ENCODE data around the gene PTOV1. TPM values are rescaled to one million over a fixed set of nuclear protein-coding genes. Genes with fewer than 3 reads are reported as not detected.

PTOV1 gene
- total and polyA plus RNA-seq, 10 of the 15 experiments (the other 5 are each of a cell fraction or from before 2014, with no cell fraction given) = 3.2 to 83.5 (median 22.3) TPM

DNA sequence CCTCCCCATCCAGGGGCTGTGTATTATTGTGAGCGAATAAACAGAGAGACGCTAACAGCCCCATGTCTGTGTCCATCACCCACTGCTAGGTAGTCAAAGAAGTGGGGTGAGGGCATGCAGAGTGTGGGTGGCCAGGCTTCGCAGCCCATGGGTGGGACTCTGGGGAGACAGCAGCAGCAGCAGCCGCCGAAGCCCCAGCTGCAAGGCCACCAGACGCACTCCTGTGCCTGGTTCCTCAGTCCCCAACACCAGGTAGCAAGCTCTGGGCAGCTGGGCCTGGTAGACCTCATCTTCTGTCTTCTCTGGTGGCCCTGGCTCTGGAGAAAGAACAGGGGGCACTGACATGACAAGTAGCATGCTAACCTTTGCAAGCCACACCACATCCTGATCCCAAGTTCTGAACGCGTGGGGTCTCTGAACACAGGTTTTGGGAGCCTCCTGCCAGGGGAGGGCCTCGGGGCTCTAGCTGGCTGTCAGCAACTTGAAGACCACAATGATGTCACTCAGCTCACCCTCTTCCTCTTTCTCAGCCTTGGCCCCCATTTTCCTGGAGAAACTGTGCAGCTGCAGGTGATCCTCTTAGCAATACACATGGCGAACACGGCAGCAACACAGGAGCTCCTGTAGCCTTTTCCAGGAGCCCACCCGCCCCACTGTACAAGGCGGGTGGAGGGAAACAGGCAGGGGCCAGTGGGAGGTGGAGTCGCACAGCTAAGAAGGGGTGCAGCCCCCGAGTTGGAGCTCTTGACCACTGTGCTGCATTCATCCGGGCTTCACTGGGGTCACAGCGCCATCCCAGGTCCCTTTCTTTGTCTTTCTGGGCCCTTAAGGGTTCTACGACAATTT is 43.7 kb upstream of the PTOV1 start (continued):
- TF ChIP-seq, protein P1, sequence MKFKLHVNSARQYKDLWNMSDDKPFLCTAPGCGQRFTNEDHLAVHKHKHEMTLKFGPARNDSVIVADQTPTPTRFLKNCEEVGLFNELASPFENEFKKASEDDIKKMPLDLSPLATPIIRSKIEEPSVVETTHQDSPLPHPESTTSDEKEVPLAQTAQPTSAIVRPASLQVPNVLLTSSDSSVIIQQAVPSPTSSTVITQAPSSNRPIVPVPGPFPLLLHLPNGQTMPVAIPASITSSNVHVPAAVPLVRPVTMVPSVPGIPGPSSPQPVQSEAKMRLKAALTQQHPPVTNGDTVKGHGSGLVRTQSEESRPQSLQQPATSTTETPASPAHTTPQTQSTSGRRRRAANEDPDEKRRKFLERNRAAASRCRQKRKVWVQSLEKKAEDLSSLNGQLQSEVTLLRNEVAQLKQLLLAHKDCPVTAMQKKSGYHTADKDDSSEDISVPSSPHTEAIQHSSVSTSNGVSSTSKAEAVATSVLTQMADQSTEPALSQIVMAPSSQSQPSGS (IDR thresholded peaks at IDR 0.05; ENCODE audit: low read length) = no peak
- TF ChIP-seq, protein P2, sequence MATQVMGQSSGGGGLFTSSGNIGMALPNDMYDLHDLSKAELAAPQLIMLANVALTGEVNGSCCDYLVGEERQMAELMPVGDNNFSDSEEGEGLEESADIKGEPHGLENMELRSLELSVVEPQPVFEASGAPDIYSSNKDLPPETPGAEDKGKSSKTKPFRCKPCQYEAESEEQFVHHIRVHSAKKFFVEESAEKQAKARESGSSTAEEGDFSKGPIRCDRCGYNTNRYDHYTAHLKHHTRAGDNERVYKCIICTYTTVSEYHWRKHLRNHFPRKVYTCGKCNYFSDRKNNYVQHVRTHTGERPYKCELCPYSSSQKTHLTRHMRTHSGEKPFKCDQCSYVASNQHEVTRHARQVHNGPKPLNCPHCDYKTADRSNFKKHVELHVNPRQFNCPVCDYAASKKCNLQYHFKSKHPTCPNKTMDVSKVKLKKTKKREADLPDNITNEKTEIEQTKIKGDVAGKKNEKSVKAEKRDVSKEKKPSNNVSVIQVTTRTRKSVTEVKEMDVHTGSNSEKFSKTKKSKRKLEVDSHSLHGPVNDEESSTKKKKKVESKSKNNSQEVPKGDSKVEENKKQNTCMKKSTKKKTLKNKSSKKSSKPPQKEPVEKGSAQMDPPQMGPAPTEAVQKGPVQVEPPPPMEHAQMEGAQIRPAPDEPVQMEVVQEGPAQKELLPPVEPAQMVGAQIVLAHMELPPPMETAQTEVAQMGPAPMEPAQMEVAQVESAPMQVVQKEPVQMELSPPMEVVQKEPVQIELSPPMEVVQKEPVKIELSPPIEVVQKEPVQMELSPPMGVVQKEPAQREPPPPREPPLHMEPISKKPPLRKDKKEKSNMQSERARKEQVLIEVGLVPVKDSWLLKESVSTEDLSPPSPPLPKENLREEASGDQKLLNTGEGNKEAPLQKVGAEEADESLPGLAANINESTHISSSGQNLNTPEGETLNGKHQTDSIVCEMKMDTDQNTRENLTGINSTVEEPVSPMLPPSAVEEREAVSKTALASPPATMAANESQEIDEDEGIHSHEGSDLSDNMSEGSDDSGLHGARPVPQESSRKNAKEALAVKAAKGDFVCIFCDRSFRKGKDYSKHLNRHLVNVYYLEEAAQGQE (IDR thresholded peaks at IDR 0.05; ENCODE audit: low read depth, low read length) = no peak
- peak; percentile 37; the same call in 1 of the 2 replicates for TF ChIP-seq RUNX3 (IDR thresholded peaks at IDR 0.05; ENCODE audit: low read length)
- TF ChIP-seq, protein P3, sequence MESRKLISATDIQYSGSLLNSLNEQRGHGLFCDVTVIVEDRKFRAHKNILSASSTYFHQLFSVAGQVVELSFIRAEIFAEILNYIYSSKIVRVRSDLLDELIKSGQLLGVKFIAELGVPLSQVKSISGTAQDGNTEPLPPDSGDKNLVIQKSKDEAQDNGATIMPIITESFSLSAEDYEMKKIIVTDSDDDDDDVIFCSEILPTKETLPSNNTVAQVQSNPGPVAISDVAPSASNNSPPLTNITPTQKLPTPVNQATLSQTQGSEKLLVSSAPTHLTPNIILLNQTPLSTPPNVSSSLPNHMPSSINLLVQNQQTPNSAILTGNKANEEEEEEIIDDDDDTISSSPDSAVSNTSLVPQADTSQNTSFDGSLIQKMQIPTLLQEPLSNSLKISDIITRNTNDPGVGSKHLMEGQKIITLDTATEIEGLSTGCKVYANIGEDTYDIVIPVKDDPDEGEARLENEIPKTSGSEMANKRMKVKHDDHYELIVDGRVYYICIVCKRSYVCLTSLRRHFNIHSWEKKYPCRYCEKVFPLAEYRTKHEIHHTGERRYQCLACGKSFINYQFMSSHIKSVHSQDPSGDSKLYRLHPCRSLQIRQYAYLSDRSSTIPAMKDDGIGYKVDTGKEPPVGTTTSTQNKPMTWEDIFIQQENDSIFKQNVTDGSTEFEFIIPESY (IDR thresholded peaks at IDR 0.05) = no peak
- no peak for TF ChIP-seq MXI1 (IDR thresholded peaks at IDR 0.05; ENCODE audit: low read depth, low read length)

Measured in GM12878 (cell line).